Right renal pelvis (tissue), 4 donors: ENCODE measurements around the gene GRM3. TPM values are rescaled to one million over a fixed set of nuclear protein-coding genes. Genes with fewer than 3 reads are reported as not detected.
"Not testable (repeated sequence)": the region's sequence is repeated elsewhere in the genome, so short reads cannot be mapped to it uniquely, and the experiment has no call there.

Source experiments
- DNase-seq, 4 donors: peaks; one replicate each; pipeline ENCODE4 v3.0.0-alpha.2; 2013; ENCODE audit warnings: low read depth in 4 of 4, low spot score in 3 of 4, missing footprints in 1 of 4
- polyA plus RNA-seq, 4 donors: library from polyadenylated mRNA; unstranded; fragments of 120-200 nt; gene quantifications; one replicate each; pipeline ENCODE4 v1.2.1, GENCODE V29; 2013; ENCODE audit not compliant: insufficient read length in 4 of 4

Gene GRM3
- under 1 TPM; 0.07 to 0.33 (median 0.25) TPM for polyA plus RNA-seq

DNA sequence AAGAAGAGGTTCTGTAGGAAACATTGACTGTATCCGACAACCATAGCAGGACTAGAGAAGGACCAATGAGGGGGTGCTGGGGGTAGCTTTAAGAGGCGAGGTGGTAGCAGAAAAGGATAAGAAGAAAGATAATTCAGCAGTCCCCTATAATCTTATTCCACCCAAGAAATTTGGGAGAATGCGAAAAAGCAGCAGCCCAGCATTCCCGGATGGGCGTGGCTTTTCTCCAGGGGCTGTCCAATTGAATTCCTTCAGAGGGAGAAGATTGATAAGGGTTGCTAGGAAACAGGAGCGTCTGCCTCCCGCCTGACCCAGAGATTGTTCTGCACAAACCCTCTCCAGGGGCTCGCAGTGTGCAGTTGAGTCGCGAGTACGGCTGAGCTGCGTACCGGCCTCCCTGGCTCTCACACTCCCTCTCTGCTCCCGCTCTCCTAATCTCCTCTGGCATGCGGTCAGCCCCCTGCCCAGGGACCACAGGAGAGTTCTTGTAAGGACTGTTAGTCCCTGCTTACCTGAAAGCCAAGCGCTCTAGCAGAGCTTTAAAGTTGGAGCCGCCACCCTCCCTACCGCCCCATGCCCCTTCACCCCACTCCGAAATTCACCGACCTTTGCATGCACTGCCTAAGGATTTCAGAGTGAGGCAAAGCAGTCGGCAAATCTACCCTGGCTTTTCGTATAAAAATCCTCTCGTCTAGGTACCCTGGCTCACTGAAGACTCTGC is at the start of gene GRM3:
TSS of gene GRM3 (plus strand) at position 349 of the 721 bp plus-strand sequence. CDS start 121,237 bp downstream, outside the sequence.
- no peak for DNase-seq

DNA sequence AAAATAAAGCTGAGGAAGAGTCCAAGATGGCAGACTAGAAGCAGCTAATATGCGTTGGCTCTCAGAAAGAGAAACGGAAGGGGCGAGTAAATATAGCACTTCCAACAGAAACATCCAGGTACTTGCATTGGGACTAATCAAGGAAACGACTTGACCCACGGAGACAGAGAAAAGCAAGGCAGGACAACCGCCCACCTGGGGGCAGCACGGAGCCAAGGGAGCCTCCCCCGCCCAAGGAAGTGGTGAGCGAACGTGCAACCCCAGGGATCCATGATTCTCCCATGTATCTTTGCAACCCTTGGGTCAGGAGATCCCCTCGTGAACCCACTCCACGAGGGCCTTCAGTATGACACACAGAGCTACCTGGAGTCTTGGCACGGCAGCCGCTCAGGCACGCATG is 45.4 kb upstream of the GRM3 start:
- no peak for DNase-seq

DNA sequence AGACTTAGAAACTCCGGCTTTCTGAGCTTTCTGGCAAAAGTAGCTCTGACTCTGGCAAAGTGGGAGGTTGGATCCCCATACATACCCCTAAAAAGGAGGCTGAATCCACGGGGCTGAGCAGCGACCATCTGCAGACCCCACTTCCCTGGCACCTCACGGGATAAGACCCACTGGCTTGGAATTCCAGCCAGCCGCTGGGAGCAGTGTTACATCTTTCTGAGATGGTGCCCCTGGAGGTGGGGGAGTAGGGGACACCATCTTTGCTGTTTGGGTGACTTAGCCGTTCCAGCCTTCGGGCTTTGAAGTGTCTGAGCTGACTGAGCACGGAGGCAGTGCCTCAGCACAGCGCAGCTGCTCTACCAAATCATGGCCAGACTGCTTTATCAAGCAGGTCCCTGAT is 45.0 kb upstream of the GRM3 start:
- no peak for DNase-seq

- no peak for DNase-seq
Measured at GRCh38 chr7:86600506-86601290, 43.0 kb upstream of the GRM3 start.

DNA sequence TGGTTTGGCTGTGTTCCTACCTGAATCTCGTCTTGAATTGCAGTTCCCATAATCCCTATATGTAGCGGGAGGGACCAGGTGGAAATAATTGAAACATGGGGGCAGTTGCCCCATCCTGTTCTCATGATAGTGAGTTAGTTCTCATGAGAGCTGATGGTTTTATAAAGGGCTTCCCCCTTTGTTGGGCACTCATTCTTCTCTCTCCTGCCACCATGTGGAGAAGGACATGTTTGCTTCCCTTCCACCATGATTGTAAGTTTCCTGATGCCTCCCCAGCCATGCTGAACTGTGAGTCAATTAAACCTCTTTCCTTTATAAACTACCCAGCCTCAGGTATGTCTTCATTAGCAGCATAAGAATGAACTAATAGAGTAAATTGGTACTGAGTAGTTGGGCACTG is 28.0 kb upstream of the GRM3 start:
- not testable (repeated sequence) for DNase-seq

GRCh38 chr7:86644282-86645224 is 844 bp downstream of the GRM3 start:
- no peak for DNase-seq

DNA sequence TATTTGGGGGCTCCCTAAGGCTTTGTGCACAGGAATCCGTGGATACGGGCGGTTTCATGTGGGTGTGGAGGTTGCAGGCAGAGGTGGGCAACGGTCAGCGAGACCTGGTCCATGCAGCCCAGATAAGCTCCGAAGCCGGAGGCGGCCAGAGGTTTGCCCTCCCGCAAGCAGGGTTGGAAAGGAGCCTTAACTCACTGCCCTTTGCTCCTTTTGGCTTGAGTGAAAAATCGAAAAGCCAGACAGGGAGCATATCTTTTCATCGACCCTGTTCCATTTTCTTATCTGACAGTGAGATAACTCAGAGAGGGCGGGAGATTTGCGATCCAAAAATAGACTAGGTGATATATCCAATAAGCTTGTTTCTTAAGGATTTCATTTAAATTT is 1.5 kb downstream of the GRM3 start:
- DNase-seq: no peak

DNA sequence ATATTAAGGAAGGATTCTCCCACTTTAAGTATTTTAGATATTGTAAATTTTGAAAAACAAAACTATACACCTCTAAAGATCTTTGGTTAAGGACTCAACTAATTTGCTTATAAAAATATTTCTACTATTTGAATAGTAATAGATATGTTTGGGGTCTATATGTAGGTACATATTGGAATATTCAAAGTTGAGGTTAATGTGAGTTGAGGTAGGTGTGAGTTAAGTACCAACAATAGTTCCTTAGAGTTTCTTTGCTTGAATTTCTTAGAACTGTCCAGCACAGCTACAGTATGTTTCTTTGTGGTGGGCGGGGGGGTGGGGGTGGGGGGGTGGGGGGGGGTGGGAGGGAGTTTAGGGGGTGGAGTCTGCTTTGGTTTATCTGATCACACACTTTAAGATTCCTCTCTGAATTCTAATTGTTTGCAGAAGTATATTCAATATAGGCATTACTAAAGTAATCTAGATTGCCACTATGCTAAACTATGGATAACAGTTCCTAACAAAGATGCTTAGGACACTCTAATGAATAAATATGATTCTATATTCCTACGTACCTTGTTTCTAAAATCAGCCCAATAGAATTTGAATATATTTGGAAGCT is 2.1 kb downstream of the GRM3 start:
- no peak for DNase-seq

GRCh38 chr7:86647385-86648094 is 3.8 kb downstream of the GRM3 start:
- no peak for DNase-seq

GRCh38 chr7:86648169-86648568 is 4.5 kb downstream of the GRM3 start:
- DNase-seq: no peak

GRCh38 chr7:86653919-86654659 is 10.4 kb downstream of the GRM3 start:
- no peak for DNase-seq

DNA sequence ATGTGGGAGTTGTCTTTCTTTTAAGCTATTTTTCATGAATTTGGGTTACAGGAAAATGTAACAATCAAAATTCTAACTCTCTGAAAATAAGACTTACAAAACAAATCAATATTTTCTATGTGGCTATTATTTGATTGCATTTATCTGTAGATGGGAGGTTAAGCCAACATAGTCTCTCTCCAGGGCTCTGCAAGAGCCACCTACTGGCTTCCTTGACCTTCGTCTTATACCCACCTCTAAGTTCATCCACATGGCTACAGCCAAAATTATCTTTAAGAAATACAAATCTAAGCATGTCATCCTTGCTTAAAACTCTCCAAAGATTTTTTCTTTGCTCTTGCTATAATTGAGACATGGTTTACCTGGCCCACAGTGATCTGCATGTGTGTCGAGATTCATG is 14.2 kb downstream of the GRM3 start:
- DNase-seq: no peak

DNA sequence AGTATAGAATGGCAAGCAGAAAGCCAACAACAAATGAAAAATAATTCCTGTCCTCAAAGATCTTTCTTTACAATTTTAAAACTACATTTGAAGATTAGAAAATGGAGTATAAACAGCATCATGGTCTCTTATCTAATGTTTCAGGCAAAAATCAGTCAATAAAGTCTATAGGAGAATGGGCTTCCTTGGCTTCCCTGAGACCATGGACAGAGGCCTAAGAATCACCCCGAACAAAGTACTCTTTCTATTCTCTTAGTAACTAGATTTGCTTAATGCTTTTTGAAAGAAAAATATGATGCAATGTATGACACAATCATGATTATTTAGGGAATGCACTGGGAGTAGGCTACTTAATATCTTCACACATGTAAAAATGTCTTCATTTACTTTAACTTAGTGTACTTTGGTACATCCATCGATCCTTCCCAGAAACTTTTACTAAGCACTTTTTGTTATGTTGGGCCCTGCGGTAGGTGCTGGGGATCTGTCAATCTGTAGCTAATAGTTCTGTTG is 17.3 kb downstream of the GRM3 start:
- no peak for DNase-seq

DNA sequence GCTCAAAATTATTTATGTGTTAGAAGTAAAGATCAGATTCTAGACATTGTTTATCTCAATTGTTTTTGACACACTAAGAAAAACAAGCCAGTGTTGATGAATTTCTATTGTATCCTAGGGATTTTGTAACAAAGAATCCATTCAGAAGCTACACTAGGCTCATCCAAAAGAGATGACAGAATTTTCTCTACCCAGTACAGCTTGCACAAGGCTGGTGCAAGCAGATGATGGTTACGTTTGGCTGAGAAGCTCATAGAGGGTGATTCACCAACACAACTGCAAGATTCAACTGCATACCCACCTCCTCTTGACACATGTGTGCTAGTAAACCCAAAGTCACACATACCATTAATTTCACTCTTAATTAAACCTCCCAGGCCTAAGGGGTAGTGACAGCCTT is 20.8 kb downstream of the GRM3 start:
- DNase-seq: no peak

GRCh38 chr7:86664991-86665390 is 21.3 kb downstream of the GRM3 start:
- no peak for DNase-seq

GRCh38 chr7:86665669-86666068 is 22.0 kb downstream of the GRM3 start:
- DNase-seq: no peak

DNA sequence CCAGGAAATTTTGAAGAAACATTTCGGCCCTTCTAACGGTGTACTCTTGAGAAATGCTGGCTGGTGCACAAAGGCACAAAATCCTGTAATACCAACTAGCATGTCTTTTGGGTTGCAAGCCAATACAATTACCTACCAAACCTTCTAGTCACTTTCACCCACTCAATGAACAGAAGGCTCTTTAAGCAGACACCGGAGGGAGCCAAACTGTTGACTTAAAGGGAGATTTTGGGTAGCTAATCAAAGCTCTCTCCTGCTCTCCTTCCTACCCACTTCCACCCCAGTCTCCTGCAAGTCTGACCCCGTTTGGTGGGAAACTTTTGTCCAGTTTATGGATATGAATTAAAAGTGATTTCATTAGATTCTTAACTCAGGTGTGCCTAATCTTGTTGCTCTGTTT is 24.0 kb downstream of the GRM3 start:
- no peak for DNase-seq

DNA sequence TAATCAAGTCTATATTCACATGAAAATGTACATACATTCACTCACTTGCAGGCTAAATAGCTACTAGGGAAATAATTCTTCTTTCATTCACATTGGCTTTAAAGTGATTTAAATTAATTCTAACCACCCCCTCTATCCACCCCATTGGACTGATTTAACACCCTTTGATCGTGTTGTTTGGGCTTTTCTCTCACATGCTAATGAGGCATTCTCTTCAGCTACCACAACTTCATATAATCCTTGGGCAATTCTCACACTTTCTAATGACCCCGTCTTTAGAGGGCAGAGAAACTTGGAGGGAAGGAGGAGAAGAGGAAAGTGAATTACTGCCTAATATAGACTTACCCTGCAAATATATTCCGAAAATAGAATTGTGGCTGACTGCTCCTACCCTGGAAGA is 24.6 kb downstream of the GRM3 start:
- no peak for DNase-seq

DNA sequence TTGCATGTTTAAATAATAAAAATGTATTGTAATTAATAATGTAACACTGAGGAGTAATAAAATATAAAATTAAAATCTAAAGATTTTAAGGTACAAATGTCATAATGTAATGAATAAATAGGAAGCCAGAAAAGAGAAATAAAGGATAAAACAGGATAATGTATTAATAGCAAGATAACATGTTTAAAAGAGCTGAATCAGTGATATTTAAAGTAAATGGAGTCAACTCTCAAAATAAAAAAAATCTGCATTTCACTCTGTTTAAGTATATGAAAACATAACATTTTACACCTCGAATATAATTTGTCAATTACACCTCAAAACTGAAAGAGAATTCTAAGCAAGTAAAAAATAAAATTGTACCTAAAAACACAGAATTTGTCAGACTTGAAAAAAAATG is 44.1 kb downstream of the GRM3 start:
- no peak for DNase-seq
